ENCODE results near the gene AP2A2. TPM values are rescaled to one million over a fixed set of nuclear protein-coding genes. Genes with fewer than 3 reads are reported as not detected.

The AP2A2 gene
- total and polyA plus RNA-seq, 8 donors, result 15.0 to 350 (median 39.9) TPM

- Histone ChIP-seq H3K36me3 (peaks cover 20 to 62% (median 42%) of the 10 kb centered on the region in 4 donors), H3K4me3 (no peak overlapping the region), H3K4me1 (peaks cover 0 to 12% (median 3%) of the 10 kb centered on the region in 4 donors), H3K27ac (no peak overlapping the region), H3K27me3 (no peaks in the 10 kb centered on the region), H3K9me3 (no peaks in the 10 kb centered on the region)
- no peak for DNase-seq
- WGBS, 5 donors, result 87 to 92% (median 89%) methylated on average over 21 to 26 of the region's 26 CpGs
- TF ChIP-seq CTCF (IDR thresholded peaks at IDR 0.05) (no peak), POLR2AphosphoS5 (IDR thresholded peaks at IDR 0.05) (no peak), EP300 (IDR thresholded peaks at IDR 0.05) (no peak), POLR2A (IDR thresholded peaks at IDR 0.05) (no peak)
- intact Hi-C loops (cut with DNase I; ENCODE audit: low total_unique reads), result no loop called here
Measured at GRCh38 chr11:895331-896110, 30.1 kb upstream of the AP2A2 start.

- H3K4me3 ChIP-seq, result no peak overlapping the region
- peaks cover 40 to 66% (median 54%) of the 10 kb centered on the region in 4 donors for H3K36me3 ChIP-seq
- H3K4me1 ChIP-seq, result peaks cover 0 to 12% (median 3%) of the 10 kb centered on the region in 4 donors
- 78 to 93% (median 88%) methylated on average over 8 to 17 of the region's 17 CpGs for WGBS, 5 donors
- intact Hi-C loops (cut with DNase I; ENCODE audit: low total_unique reads), result no loop called here
- DNase-seq, result peak in 1 of 2 donors; percentile 59
- H3K27me3 ChIP-seq, result no peaks in the 10 kb centered on the region
- H3K9me3 ChIP-seq, result no peaks in the 10 kb centered on the region
- peak overlapping the region in 1 of 5 donors; percentile 18 for H3K27ac ChIP-seq
- TF ChIP-seq POLR2A (IDR thresholded peaks at IDR 0.05), result no peak
- no peak for TF ChIP-seq EP300 (IDR thresholded peaks at IDR 0.05)
- TF ChIP-seq CTCF (IDR thresholded peaks at IDR 0.05), result no peak
- TF ChIP-seq POLR2AphosphoS5 (IDR thresholded peaks at IDR 0.05), result no peak
Measured at GRCh38 chr11:897253-898142, 28.2 kb upstream of the AP2A2 start.

GRCh38 chr11:898143-898511 lies 27.5 kb upstream of the AP2A2 start:
- no peaks in the 10 kb centered on the region for H3K9me3 ChIP-seq
- peak overlapping the region in 1 of 5 donors; percentile 18 for H3K27ac ChIP-seq
- no peak overlapping the region for H3K4me3 ChIP-seq
- no peak for DNase-seq
- intact Hi-C loops (cut with DNase I; ENCODE audit: low total_unique reads), result no loop called here
- H3K27me3 ChIP-seq, result no peaks in the 10 kb centered on the region
- H3K4me1 ChIP-seq, result peaks cover 0 to 12% (median 3%) of the 10 kb centered on the region in 4 donors
- H3K36me3 ChIP-seq, result peaks cover 46 to 72% (median 57%) of the 10 kb centered on the region in 4 donors
- WGBS, 5 donors, result 65 to 77% (median 75%) methylated on average over 5 to 10 of the region's 10 CpGs
- TF ChIP-seq EP300 (IDR thresholded peaks at IDR 0.05) (no peak), CTCF (IDR thresholded peaks at IDR 0.05) (no peak), POLR2AphosphoS5 (IDR thresholded peaks at IDR 0.05) (no peak), POLR2A (IDR thresholded peaks at IDR 0.05) (no peak)

GRCh38 chr11:898540-899190 lies 27.0 kb upstream of the AP2A2 start:
- Histone ChIP-seq H3K27ac (peak overlapping the region in 1 of 5 donors; percentile 18), H3K9me3 (no peaks in the 10 kb centered on the region), H3K36me3 (peaks cover 51 to 78% (median 61%) of the 10 kb centered on the region in 4 donors), H3K4me3 (no peak overlapping the region), H3K27me3 (no peaks in the 10 kb centered on the region), H3K4me1 (peaks cover 0 to 12% (median 3%) of the 10 kb centered on the region in 4 donors)
- peak in 1 of 2 donors; percentile 53 for DNase-seq
- 86 to 92% (median 89%) methylated on average over 12 to 22 of the region's 22 CpGs for WGBS, 5 donors
- TF ChIP-seq EP300 (IDR thresholded peaks at IDR 0.05), result no peak
- no peak for TF ChIP-seq CTCF (IDR thresholded peaks at IDR 0.05)
- TF ChIP-seq POLR2AphosphoS5 (IDR thresholded peaks at IDR 0.05), result no peak
- TF ChIP-seq POLR2A (IDR thresholded peaks at IDR 0.05), result no peak
- intact Hi-C loops (cut with DNase I; ENCODE audit: low total_unique reads), result no loop called here

Data from stomach (tissue), 9 donors.